ENCODE data around the gene ABLIM1. TPM values are rescaled to one million over a fixed set of nuclear protein-coding genes. Genes with fewer than 3 reads are reported as not detected.

ABLIM1 gene
- total RNA-seq, 1 experiment from 2014 or later = 1.5 TPM

DNA sequence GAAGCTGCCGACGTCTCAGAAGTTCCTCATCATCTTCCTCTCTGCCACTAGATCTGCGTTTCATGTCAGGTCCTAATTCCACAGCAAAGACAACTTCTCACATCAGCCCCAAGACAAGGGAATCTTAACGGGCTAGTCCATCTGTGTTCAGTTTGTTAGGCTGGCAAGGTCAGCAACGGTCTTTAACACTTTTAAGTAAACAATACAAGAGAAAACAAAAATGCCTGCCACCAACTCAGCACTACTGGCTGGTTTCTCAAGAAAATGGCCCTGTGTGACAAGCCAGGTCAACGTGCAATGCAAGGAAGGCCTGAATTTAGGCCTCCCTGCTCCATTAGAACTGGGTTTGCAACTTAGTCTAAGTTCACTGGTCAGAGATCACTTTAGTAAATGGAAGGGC is 212.7 kb downstream of the ABLIM1 start:
- DNase-seq (ENCODE audit: low spot score) = no peak
- in situ Hi-C loops (cut with HindIII; ENCODE audit: low sequenced_read_pairs) = no loop called here

GRCh38 chr10:114444819-114445218 is 213.3 kb downstream of the ABLIM1 start:
- in situ Hi-C loops (cut with HindIII; ENCODE audit: low sequenced_read_pairs) = no loop called here

DNA sequence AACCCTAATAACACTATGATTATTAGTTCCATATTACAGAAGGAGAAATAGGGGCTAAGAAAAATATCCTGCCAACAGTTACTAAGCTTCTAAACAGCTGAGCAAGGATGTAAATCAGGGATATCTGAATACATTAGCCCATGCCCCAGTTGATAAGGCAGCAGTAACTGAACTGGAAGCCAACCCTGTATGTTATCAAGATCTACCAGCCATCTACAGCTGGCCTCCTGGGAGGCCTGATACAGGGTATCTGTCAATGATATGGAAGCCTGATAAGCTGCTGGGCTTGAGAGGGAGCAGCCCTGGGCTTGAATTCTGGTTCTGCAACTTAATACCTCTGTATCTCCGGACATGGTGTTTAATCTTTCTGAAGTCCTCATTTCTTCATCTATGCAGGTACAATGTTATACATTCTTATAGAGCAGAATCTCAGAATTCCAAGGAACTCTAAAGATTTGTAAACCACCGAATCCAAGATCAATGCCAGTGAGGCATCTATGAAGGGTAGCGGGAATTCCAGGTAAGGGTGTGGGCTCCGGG is 215.9 kb downstream of the ABLIM1 start:
- in situ Hi-C loops (cut with HindIII; ENCODE audit: low sequenced_read_pairs) = no loop called here
- DNase-seq (ENCODE audit: low spot score) = no peak

More at GRCh38 chr10:114444819-114445218, 213.3 kb downstream of the ABLIM1 start:
- DNase-seq (ENCODE audit: low spot score) = no peak

DNA sequence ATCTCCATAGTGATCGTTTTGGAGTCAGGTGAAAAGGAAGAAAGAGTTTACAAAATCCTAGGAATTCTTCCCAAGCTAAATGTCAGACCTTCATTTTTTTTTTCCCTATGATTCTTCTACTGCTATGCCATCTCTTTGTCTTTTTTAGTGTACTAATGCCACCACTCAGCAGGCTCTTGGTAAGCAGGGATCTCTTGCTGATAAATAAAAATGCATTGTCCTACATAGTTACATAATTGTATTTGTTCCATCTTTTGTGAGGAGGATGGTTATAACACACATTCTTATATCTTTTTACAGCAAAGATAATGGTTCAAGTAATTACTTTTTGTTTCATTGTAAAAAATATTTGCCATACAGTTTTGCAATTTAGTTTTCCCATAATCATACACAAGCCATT is 217.0 kb downstream of the ABLIM1 start:
- peak; percentile 56 for DNase-seq (ENCODE audit: low spot score)
- in situ Hi-C loops (cut with HindIII; ENCODE audit: low sequenced_read_pairs) = no loop called here

DNA sequence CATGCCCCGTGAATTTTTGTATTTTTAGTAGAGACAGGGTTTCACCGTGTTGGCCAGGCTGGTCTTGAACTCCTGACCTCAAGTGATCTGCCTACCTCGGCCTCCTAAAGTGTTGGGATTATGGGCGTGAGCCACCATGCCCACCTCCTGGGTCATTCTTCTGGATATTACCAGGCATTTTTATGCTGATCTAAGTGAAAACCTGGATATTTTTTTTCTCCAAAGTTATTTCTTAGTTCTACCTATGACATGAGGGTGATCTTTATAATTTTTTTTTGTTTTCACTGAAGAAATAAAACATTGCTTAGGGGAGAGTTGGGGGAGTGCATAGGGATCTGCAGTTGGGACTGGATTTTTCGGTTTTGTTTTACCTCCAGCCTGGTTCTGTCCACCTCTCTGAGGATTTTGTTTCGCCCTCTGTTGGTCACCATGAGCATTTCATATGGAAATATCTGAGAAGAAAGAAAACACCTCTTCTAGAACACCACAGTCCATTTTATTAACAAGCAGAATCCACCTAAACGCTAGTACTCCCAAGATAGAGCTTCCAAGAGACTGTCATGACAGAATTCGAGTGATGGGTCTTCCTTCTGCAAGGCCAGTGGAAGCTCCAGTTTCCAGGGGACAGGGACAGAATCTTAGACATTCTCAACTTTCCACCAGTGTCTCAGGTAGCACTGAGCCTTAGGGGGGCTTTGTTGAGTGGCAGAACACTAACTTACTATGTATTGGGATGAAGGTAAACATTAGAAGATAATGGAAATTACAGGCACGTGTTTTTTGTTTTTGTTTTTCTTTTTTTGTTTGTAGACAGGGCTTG is 220.4 kb downstream of the ABLIM1 start:
- in situ Hi-C loops (cut with HindIII; ENCODE audit: low sequenced_read_pairs) = no loop called here
- no peak for DNase-seq (ENCODE audit: low spot score)

GRCh38 chr10:114436941-114437340 is 221.1 kb downstream of the ABLIM1 start:
- in situ Hi-C loops (cut with HindIII; ENCODE audit: low sequenced_read_pairs) = no loop called here

DNA sequence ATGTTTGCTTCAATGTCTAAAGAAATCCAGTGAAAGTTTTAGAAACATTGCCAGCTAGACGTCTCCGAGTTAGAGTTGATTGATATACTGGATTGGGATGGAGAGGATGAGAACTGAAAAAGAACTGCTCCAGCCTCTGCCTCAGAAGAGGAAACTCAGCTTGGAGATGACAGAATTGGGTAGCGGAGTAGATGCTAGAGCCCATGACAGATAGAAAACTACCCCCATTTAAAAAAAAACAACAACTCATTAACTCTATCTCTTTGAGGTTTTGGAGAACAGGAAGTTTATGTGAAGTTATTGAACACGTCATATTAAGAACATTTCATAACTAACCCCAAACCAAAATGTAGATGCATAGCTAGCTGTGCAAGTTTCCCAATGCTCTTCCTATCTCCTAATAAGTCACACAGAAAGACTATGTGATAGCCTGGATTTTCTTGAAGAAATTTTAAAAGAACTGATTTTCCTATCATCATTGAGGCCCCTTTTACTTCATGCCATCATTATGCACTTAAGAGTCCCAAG is 225.4 kb downstream of the ABLIM1 start:
- DNase-seq (ENCODE audit: low spot score) = no peak
- in situ Hi-C loops (cut with HindIII; ENCODE audit: low sequenced_read_pairs) = no loop called here

More at GRCh38 chr10:114436941-114437340, 221.1 kb downstream of the ABLIM1 start:
- no peak for DNase-seq (ENCODE audit: low spot score)

DNA sequence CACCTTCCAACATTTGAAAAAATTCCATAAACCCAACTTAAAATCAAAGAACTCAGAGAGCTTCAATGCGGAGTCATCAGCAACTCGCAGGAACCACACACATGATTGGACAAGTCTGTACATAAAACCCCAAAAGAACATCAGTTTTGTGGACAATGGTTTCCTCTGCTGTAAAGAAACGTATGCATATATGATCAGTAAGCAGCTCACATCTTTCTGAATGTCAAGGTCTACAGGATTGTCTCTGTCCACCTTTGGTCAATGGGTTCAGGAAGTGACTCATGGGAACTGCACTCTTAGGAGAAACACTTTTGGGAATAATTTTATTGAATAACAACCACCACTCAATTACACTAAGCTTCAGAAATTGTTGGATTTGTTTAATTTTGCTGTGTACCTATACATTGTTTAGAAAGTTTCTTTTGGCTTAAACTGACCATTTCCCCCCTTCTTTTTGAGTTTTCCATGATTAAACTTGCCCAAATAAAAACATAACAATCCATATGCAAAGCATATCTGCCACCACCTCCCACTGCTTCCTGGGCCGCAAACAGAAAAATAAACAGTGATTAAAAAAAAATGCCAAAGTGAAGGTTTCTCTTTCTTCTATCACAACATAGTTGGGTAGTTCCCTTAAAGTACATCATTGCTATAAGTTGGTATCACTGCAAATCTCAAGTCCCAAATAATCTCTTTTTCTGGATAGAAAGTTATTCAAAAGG is 226.5 kb downstream of the ABLIM1 start:
- in situ Hi-C loops (cut with HindIII; ENCODE audit: low sequenced_read_pairs) = no loop called here
- no peak for DNase-seq (ENCODE audit: low spot score)

DNA sequence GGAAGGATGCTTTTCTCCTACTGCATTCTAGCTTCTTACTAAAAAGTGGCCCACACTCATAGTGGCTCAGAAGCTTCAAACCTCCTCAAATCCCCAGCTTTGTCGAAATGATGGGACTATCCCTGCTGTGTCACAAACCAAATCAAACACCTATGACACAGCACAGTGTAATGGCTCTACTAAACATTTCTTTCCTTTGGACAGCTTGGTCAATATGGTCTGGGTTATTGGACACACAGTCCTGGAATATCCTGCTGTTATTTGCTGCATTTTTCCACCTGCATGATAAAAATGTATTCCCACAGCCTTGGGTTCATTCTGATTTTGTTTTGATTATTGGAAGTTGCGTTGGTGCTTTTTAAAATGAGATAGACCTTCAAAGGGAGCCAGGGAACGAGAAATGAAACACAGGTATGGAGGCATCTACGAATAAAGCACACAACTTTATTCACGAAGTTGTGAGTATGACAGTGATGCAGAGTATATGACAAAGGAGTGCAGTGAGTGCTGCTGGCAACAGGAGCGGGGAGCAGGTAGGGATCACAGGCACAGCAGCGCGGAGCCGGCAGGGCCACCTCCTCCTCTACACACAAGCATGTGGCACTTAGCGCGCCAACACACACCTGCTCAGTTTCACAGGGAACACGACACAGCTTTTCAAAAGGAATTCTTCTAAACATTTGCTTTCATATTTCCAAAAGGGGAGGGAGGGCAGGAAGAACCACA is 227.2 kb downstream of the ABLIM1 start:
- in situ Hi-C loops (cut with HindIII; ENCODE audit: low sequenced_read_pairs) = no loop called here
- peak; percentile 35 for DNase-seq (ENCODE audit: low spot score)

GRCh38 chr10:114429581-114430335 is 228.3 kb downstream of the ABLIM1 start:
- in situ Hi-C loops (cut with HindIII; ENCODE audit: low sequenced_read_pairs) = no loop called here
- DNase-seq (ENCODE audit: low spot score) = no peak

DNA sequence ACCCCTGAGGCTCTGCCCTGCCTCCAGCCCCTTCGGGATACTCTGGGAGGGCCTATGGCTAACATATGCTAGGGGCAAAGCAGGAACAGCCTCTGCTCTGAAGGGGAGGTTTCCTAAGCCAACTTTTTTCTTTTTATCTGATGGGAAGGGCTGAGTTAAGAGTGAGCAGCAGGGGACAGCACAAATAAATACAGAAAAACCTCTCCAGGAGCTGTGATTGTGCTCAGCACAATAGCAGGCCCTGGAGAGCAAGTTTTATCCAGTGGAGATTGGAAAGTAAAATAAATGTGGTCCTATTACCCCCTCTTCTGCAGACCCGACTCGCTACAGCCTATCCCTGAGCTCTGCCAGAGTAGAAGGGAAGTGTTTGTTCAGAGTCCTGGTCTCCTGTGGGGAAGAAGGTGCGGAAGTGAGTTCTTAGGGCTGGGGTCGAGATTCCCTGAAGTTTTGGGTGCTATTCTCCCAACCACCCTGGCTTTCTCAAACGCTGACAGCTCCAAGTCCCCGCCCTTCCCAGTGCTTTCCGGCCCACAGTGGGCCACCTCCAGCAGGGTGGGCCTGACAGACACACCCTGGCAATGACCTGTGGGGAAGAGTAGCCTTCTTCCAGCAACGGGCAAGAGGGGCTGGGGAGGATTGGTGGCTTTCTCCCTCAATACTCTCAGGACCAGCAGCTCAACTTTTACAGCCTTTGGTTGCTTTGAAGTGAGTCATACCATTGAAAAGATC is 230.8 kb downstream of the ABLIM1 start:
- no peak for DNase-seq (ENCODE audit: low spot score)
- in situ Hi-C loops (cut with HindIII; ENCODE audit: low sequenced_read_pairs) = no loop called here

GRCh38 chr10:114426476-114426875 is 231.6 kb downstream of the ABLIM1 start:
- in situ Hi-C loops (cut with HindIII; ENCODE audit: low sequenced_read_pairs) = no loop called here
- no peak for DNase-seq (ENCODE audit: low spot score)

- DNase-seq (ENCODE audit: low spot score) = no peak
- in situ Hi-C loops (cut with HindIII; ENCODE audit: low sequenced_read_pairs) = no loop called here
Measured at GRCh38 chr10:114420811-114421485, 237.1 kb downstream of the ABLIM1 start.

DNA sequence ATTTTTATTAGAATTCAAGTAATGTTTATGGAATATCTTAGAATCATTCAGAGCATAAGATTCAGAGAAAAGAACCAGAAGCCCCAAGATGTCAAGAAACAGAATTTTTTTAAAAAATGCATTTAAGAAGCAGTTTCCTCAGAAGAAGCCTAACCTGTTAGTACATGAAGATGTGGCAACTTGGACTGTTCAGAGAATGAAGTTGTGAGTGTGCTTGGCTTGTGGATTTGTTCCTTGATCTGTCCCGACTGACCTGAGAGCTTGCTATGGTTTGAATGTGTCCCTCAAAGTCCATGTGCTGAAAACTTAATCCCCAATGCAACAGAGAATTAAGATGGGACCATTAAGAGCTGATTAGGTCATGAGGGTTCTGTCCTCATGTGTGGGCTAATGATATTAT is 240.0 kb downstream of the ABLIM1 start:
- DNase-seq (ENCODE audit: low spot score) = no peak
- in situ Hi-C loops (cut with HindIII; ENCODE audit: low sequenced_read_pairs) = no loop called here

DNA sequence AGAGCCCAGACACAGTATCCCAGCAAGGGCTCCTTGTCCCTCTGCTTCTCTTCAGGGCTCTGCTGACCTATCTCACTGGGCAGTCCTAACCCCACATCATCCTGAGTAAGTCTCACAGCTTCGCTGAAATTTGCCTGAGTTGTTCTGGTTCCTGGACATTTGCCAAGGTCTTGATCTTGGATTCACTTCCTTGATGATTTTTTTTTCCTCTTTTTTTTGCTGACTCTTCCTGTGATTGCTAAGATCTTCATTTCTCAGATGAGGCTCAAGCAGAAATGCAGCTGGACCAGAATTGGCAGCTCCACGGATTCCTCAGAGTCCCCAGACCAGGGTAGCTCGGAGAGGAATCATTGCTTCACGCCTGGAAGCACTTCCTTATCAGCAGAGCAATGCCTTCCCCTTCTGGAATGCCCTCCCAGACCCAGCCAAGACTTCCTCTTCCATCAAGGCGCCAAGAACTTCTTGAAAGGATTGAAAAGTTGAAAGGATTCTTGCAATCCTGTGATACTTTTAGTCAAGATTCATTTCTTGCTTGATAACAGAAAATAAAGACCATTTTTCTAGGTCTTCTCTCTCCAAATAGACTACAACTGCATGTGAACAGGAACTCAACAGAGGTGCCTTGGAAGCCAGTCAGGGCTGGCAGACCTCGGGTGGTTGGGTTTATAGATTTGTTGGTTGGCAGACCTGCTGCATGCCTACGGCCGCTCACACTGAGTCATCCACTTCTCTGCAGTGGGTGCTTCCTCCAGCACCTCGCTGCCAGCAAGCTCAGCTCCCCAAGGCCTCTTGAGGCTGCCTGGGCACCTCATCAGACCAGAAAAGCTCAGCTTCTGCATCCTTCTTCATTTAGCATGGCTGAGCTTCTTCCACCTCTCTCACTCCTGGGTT is 244.9 kb downstream of the ABLIM1 start:
- in situ Hi-C loops (cut with HindIII; ENCODE audit: low sequenced_read_pairs) = no loop called here
- no peak for DNase-seq (ENCODE audit: low spot score)

GRCh38 chr10:114408968-114409444 is 249.1 kb downstream of the ABLIM1 start:
- in situ Hi-C loops (cut with HindIII; ENCODE audit: low sequenced_read_pairs) = no loop called here
- DNase-seq (ENCODE audit: low spot score) = no peak
